GM21360 (cell line): ENCODE results near the gene BRF1.
"Not testable (repeated sequence)": the region's sequence is repeated elsewhere in the genome, so short reads cannot be mapped to it uniquely, and the experiment has no call there.

Experiments
- ATAC-seq: cut with Tn5 transposase; IDR thresholded peaks from one replicate; pipeline ENCODE4 v1.9.1; 2021; ENCODE audit warnings: mild to moderate bottlenecking, moderate library complexity; ENCODE audit not compliant: unreplicated experiment

Gene BRF1

GRCh38 chr14:105333613-105334364, 33.0 kb upstream of the BRF1 start:
- ATAC-seq: no peak

- no peak for ATAC-seq
Measured at GRCh38 chr14:105333020-105333490, 32.3 kb upstream of the BRF1 start.

GRCh38 chr14:105332350-105332874, 31.6 kb upstream of the BRF1 start:
- ATAC-seq: no peak

- no peak for ATAC-seq
Measured at GRCh38 chr14:105331575-105332349, 31.0 kb upstream of the BRF1 start.

- ATAC-seq: no peak
Measured at GRCh38 chr14:105330491-105330895, 29.7 kb upstream of the BRF1 start.

GRCh38 chr14:105329411-105330150, 28.8 kb upstream of the BRF1 start:
- no peak for ATAC-seq

GRCh38 chr14:105328678-105329390, 28.0 kb upstream of the BRF1 start:
- ATAC-seq: no peak

- ATAC-seq: no peak
Measured at GRCh38 chr14:105328070-105328677, 27.4 kb upstream of the BRF1 start.

GRCh38 chr14:105327695-105328045, 26.9 kb upstream of the BRF1 start:
- ATAC-seq: not testable (repeated sequence)

GRCh38 chr14:105326891-105327694, 26.3 kb upstream of the BRF1 start:
- ATAC-seq: no peak

- ATAC-seq: no peak
Measured at GRCh38 chr14:105326568-105326867, 25.7 kb upstream of the BRF1 start.

- no peak for ATAC-seq
Measured at GRCh38 chr14:105325716-105326567, 25.1 kb upstream of the BRF1 start.

GRCh38 chr14:105325303-105325702, 24.5 kb upstream of the BRF1 start:
- no peak for ATAC-seq

- no peak for ATAC-seq
Measured at GRCh38 chr14:105324871-105325270, 24.1 kb upstream of the BRF1 start.

- ATAC-seq: no peak
Measured at GRCh38 chr14:105324080-105324778, 23.4 kb upstream of the BRF1 start.

- no peak for ATAC-seq
Measured at GRCh38 chr14:105323663-105324062, 22.9 kb upstream of the BRF1 start.

GRCh38 chr14:105322791-105323556, 22.2 kb upstream of the BRF1 start:
- no peak for ATAC-seq
